SK-N-SH (cell line): Measurements from ENCODE around the gene AP1B1. TPM values are rescaled to one million over a fixed set of nuclear protein-coding genes. Genes with fewer than 3 reads are reported as not detected.

ENCODE experiments used
- CTCF ChIA-PET: fragments of 300-600, 350-600 bp; formaldehyde crosslinking; extraction: SDS; loops from one replicate; lab custom pipeline; 2021; lab: Yijun Ruan, JAX
- POLR2A ChIA-PET: fragments of 350-600 bp; sonication (Branson Sonifier 250); formaldehyde crosslinking; extraction: SDS; loops from one replicate; lab custom pipeline; 2020; ENCODE audit warnings: antibody characterized with exemption, inconsistent platforms; lab: Yijun Ruan, JAX
- DNase-seq: peaks from one replicate; pipeline ENCODE4 v3.0.0; 2012
- H2AFZ ChIP-seq: fragments of 200-600 bp; sonication (generic); 2 replicates; pipeline ENCODE4 v1.8.1; 2016; ENCODE audit warnings: antibody characterized with exemption, mild to moderate bottlenecking, low read depth
- H3F3A ChIP-seq: fragments of 200-600 bp; sonication (generic); replicated peaks from 2 replicates; pipeline ENCODE3; 2016; ENCODE audit warnings: antibody characterized with exemption, mild to moderate bottlenecking; ENCODE audit not compliant: insufficient read depth
- H3K27ac ChIP-seq, 2 experiments: fragments of 200-500 bp in 1 of 2; fragments of 200-600 bp in 1 of 2; sonication (Bioruptor generic) in 1 of 2; sonication (generic), shearing (Covaris generic) in 1 of 2; 2 replicates each; pipeline versions ENCODE4 v1.5.1 to v1.6.1; 2014 to 2016; ENCODE audit warnings: low read depth in 2 of 2, inconsistent platforms in 1 of 2, low read length in 1 of 2, mild to moderate bottlenecking in 1 of 2, mixed read lengths in 1 of 2
- H3K27me3 ChIP-seq: fragments of 200-600 bp; sonication (generic), shearing (Covaris generic); 2 replicates; pipeline ENCODE4 v1.6.1; 2016; ENCODE audit warnings: mixed run types; ENCODE audit not compliant: insufficient read depth
- H3K36me3 ChIP-seq, 2 experiments: fragments of 200-500 bp in 1 of 2; fragments of 200-600 bp in 1 of 2; sonication (Bioruptor generic) in 1 of 2; sonication (generic) in 1 of 2; replicated peaks in 1 of 2; 2 replicates each; pipeline versions ENCODE3 to v1.5.1; 2014 to 2016; ENCODE audit warnings: low read length in 1 of 2, mild to moderate bottlenecking in 1 of 2; ENCODE audit not compliant: insufficient read depth in 2 of 2, control insufficient read depth in 1 of 2
- H3K4me1 ChIP-seq, 2 experiments: fragments of 200-500 bp in 1 of 2; fragments of 200-600 bp in 1 of 2; sonication (Bioruptor generic) in 1 of 2; sonication (generic), shearing (Covaris generic) in 1 of 2; 2 replicates each; pipeline versions ENCODE4 v1.5.1 to v1.6.1; 2014 to 2016; ENCODE audit warnings: low read depth in 1 of 2, low read length in 1 of 2, mixed run types in 1 of 2; ENCODE audit not compliant: insufficient read depth in 2 of 2, control insufficient read depth in 1 of 2
- H3K4me2 ChIP-seq: fragments of 200-600 bp; sonication (generic), shearing (Covaris generic); 2 replicates; pipeline ENCODE4 v1.6.1; 2017; ENCODE audit warnings: mixed run types
- H3K4me3 ChIP-seq, 2 experiments: fragments of 200-500 bp in 1 of 2; fragments of 200-600 bp in 1 of 2; sonication (Bioruptor generic) in 1 of 2; sonication (generic), shearing (Covaris generic) in 1 of 2; 2 replicates each; pipeline versions ENCODE4 v1.5.1 to v1.8.1; 2014 to 2016; ENCODE audit warnings: low read depth in 2 of 2, inconsistent platforms in 1 of 2, low read length in 1 of 2, mild to moderate bottlenecking in 1 of 2, mixed read lengths in 1 of 2, moderate library complexity in 1 of 2
- H3K79me2 ChIP-seq: fragments of 200-600 bp; sonication (generic); 2 replicates; pipeline ENCODE4 v1.8.1; 2017; ENCODE audit warnings: mild to moderate bottlenecking; ENCODE audit not compliant: insufficient read depth
- H3K9ac ChIP-seq: fragments of 200-600 bp; sonication (generic); 2 replicates; pipeline ENCODE4 v1.6.1; 2017; ENCODE audit warnings: mixed run types
- H3K9me2 ChIP-seq: fragments of 200-600 bp; sonication (generic); 2 replicates; pipeline ENCODE4 v1.6.1; 2017; ENCODE audit warnings: mixed run types
- H3K9me3 ChIP-seq: fragments of 200-600 bp; sonication (generic); 2 replicates; pipeline ENCODE4 v1.6.1; 2017; ENCODE audit warnings: mixed run types, mild to moderate bottlenecking, moderate library complexity
- H4K20me1 ChIP-seq: fragments of 200-600 bp; sonication (generic); 2 replicates; pipeline ENCODE4 v1.6.1; 2017; ENCODE audit warnings: mild to moderate bottlenecking, mixed run types; ENCODE audit not compliant: insufficient read depth
- ELF1 ChIP-seq: IDR thresholded peaks from 2 replicates; pipeline ENCODE4 v1.4.0; 2012
- MXI1 ChIP-seq: IDR thresholded peaks from 2 replicates; pipeline ENCODE4 v1.6.1; 2012; ENCODE audit warnings: mild to moderate bottlenecking, low read depth, low read length, improper control_type of control experiment
- RAD21 ChIP-seq: IDR thresholded peaks from 2 replicates; pipeline ENCODE4 v1.6.1; 2012; ENCODE audit warnings: mild to moderate bottlenecking, low read length
- RXRA ChIP-seq: IDR thresholded peaks from 2 replicates; pipeline ENCODE4 v1.4.0; 2012; ENCODE audit warnings: low read depth, mild to moderate bottlenecking, borderline replicate concordance
- SMC3 ChIP-seq: IDR thresholded peaks from 2 replicates; pipeline ENCODE4 v1.6.1; 2012; ENCODE audit warnings: low read depth, low read length, improper control_type of control experiment
- WGBS: methylation state at CpG from one replicate; pipeline ENCODE4 v1.1.6; 2017; ENCODE audit warnings: low lambda C conversion rate; 5-methylcytosine and 5-hydroxymethylcytosine counted together
- polyA plus RNA-seq, 3 experiments: library from polyadenylated mRNA; depleted of rRNA; stranded (reverse); fragments of >200 nt; gene quantifications; 2 replicates each; pipeline ENCODE4 v1.2.3, GENCODE V29; 2012
- TF ChIP-seq, protein P1 (sequence below): fragments of 200-600 bp; sonication (generic); IDR thresholded peaks from 2 replicates; pipeline ENCODE4 v1.6.1; 2017; ENCODE audit warnings: antibody characterized with exemption, mild to moderate bottlenecking, moderate library complexity
- TF ChIP-seq, protein P2 (sequence below): IDR thresholded peaks from 2 replicates; pipeline ENCODE4 v1.4.0; 2012; ENCODE audit warnings: low read depth, borderline replicate concordance
- TF ChIP-seq, protein P3 (sequence below): fragments of 150-350 bp; IDR thresholded peaks from 2 replicates; pipeline ENCODE4 v1.6.1; 2016; ENCODE audit warnings: mild to moderate bottlenecking, low read depth, low read length

AP1B1 gene
- polyA plus RNA-seq, 1 of the 3 experiments (the other 2 are of a cell fraction) = 51.9 TPM

DNA sequence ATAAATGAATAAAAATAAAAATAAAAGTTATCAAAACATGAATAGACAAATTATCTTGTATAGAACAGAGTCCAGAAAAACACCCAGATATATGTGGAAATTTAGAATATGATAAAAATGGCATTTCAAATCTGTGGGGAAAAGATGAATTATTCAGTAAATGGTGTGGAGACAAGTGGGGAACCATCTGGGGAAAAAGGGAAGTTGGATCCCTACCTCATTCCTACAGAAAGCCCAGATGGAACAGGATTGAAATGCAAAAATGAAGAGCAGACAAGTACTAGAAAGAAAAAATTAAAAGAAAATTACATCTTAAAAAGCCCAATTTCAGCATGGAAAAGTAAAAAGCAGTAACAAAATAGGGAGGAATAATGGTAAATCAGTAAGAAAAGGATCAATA is 64.7 kb downstream of the AP1B1 start (continued):
- TF ChIP-seq, protein P1, sequence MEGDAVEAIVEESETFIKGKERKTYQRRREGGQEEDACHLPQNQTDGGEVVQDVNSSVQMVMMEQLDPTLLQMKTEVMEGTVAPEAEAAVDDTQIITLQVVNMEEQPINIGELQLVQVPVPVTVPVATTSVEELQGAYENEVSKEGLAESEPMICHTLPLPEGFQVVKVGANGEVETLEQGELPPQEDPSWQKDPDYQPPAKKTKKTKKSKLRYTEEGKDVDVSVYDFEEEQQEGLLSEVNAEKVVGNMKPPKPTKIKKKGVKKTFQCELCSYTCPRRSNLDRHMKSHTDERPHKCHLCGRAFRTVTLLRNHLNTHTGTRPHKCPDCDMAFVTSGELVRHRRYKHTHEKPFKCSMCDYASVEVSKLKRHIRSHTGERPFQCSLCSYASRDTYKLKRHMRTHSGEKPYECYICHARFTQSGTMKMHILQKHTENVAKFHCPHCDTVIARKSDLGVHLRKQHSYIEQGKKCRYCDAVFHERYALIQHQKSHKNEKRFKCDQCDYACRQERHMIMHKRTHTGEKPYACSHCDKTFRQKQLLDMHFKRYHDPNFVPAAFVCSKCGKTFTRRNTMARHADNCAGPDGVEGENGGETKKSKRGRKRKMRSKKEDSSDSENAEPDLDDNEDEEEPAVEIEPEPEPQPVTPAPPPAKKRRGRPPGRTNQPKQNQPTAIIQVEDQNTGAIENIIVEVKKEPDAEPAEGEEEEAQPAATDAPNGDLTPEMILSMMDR = no peak
- TF ChIP-seq ELF1 (no peak), MXI1 (no peak)
- TF ChIP-seq, protein P2, sequence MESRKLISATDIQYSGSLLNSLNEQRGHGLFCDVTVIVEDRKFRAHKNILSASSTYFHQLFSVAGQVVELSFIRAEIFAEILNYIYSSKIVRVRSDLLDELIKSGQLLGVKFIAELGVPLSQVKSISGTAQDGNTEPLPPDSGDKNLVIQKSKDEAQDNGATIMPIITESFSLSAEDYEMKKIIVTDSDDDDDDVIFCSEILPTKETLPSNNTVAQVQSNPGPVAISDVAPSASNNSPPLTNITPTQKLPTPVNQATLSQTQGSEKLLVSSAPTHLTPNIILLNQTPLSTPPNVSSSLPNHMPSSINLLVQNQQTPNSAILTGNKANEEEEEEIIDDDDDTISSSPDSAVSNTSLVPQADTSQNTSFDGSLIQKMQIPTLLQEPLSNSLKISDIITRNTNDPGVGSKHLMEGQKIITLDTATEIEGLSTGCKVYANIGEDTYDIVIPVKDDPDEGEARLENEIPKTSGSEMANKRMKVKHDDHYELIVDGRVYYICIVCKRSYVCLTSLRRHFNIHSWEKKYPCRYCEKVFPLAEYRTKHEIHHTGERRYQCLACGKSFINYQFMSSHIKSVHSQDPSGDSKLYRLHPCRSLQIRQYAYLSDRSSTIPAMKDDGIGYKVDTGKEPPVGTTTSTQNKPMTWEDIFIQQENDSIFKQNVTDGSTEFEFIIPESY = no peak
- TF ChIP-seq, protein P3, sequence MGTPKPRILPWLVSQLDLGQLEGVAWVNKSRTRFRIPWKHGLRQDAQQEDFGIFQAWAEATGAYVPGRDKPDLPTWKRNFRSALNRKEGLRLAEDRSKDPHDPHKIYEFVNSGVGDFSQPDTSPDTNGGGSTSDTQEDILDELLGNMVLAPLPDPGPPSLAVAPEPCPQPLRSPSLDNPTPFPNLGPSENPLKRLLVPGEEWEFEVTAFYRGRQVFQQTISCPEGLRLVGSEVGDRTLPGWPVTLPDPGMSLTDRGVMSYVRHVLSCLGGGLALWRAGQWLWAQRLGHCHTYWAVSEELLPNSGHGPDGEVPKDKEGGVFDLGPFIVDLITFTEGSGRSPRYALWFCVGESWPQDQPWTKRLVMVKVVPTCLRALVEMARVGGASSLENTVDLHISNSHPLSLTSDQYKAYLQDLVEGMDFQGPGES = no peak

DNA sequence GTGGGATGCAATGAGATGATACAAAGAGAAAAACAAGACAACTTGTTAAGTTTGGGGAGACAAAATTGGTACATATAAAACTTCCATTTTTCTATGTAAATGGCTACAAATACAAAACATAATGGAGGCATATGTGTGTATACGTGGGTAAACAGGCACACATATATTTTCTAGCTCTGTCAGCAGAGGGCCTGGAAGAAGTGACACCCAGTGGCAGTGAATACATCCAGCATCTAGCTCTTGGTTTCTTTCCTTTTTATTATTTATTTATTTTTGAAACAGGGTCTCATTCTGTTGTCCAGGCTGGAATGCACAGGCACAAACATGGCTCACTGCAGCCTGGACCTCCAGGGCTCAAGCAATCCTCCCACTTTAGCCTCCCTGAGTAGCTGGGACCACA is 67.8 kb downstream of the AP1B1 start:
- WGBS = 79% methylated on average over 1 of the region's 1 CpG
- Histone ChIP-seq H3K4me1 (no peaks in the 10 kb centered on the region), H3K27me3 (peaks cover 8% of the 10 kb centered on the region; the same call in 1 of the 2 replicates), H3K4me2 (no peak overlapping the region), H3K27ac (no peak overlapping the region), H2AFZ (no peak overlapping the region), H3K9me3 (no peaks in the 10 kb centered on the region), H4K20me1 (no peaks in the 10 kb centered on the region), H3K9ac (no peak overlapping the region), H3K36me3 (no peaks in the 10 kb centered on the region), H3F3A (no peaks in the 10 kb centered on the region), H3K79me2 (no peaks in the 10 kb centered on the region), H3K4me3 (no peak overlapping the region), H3K9me2 (no peaks in the 10 kb centered on the region)
- POLR2A ChIA-PET = no interaction called here
- TF ChIP-seq RXRA = no peak
- TF ChIP-seq RAD21 = peak; percentile 38
- TF ChIP-seq, protein P1 = peak; percentile 38
- 0 out of 2 replicates have a peak, but pooled peaks have one; percentile 11 for TF ChIP-seq SMC3
- CTCF ChIA-PET = interaction anchor here (0.6 to 2.7 kb wide), 11 partner anchors 10 to 792 kb away, joined by 3 to 11 read pairs (median 3); partner anchors contain the start of gene GAS2L1
- no peak for DNase-seq
